ENCODE results near the gene MAX. TPM values are rescaled to one million over a fixed set of nuclear protein-coding genes. Genes with fewer than 3 reads are reported as not detected.

MAX gene
- total and polyA plus RNA-seq, 2 of the 8 experiments (the other 6 are each of a cell fraction or from before 2014, with no cell fraction given): 36.9 to 65.1 TPM

GRCh38 chr14:65102441-65103149 lies at the start of gene MAX (continued):
- no peak for TF ChIP-seq NANOG (IDR thresholded peaks at IDR 0.05; ENCODE audit: insufficient read depth, low read depth, low read length, poor library complexity, severe bottlenecking)
- TF ChIP-seq SAP30 (IDR thresholded peaks at IDR 0.05; ENCODE audit: insufficient read depth, insufficient replicate concordance, low read length): no peak
- TF ChIP-seq TBP (IDR thresholded peaks at IDR 0.05; ENCODE audit: low read depth, low read length): peak; percentile 77
- TF ChIP-seq PHF8 (conservative IDR thresholded peaks at IDR 0.05; ENCODE audit: low read depth, low read length): peak; percentile 41
- TF ChIP-seq POLR2AphosphoS5 (IDR thresholded peaks at IDR 0.05; ENCODE audit: low read depth, low read length): peak; percentile 63; the same call in 1 of the 2 replicates
- TF ChIP-seq FOSL1 (IDR thresholded peaks at IDR 0.05; ENCODE audit: insufficient read depth, low read depth, low read length): no peak
- TF ChIP-seq NRF1 (IDR thresholded peaks at IDR 0.05; ENCODE audit: low read depth, low read length): 0 out of 2 replicates have a peak, but pooled peaks have one; percentile 35
- peak; percentile 93 for TF ChIP-seq MAX (IDR thresholded peaks at IDR 0.05)
- TF ChIP-seq ATF3 (IDR thresholded peaks at IDR 0.05; ENCODE audit: insufficient read depth, low read depth, low read length): peak; percentile 94
- 0 out of 4 replicates have a peak, but pooled peaks of 1 of the 2 experiments have one; percentile 84 for TF ChIP-seq HDAC2 (IDR thresholded peaks at IDR 0.05; ENCODE audit: borderline replicate concordance in 1 of 2, low read depth in 2 of 2, low read length in 2 of 2)
- peak; percentile 89 for TF ChIP-seq SIX5 (IDR thresholded peaks at IDR 0.05; ENCODE audit: low read depth, low read length)
